HCT116 (cell line): ENCODE results near the gene NUDC. TPM values are rescaled to one million over a fixed set of nuclear protein-coding genes. Genes with fewer than 3 reads are reported as not detected.

Experiments used
- ATAC-seq: fragments of 200-7000 bp; cut with Tn5 transposase; 2 replicates; pipeline ENCODE4 v1.9.1; 2020; ENCODE audit warnings: mild to moderate bottlenecking, moderate library complexity
- BruUV-seq: library from RNA; stranded (reverse); fragments of 400-500 nt; replicated peaks from 2 replicates; lab custom pipeline; 2021; lab: Mats Ljungman, UMichigan
- CTCF ChIA-PET: fragments of 300-600 bp; sonication (Branson Sonifier 250); formaldehyde crosslinking; loops from one replicate; lab custom pipeline; 2021; ENCODE audit warnings: antibody characterized with exemption; lab: Charles Lee
- POLR2A ChIA-PET: fragments of 300-600, 350-600 bp; sonication (Branson Sonifier 250); formaldehyde crosslinking; loops from one replicate; lab custom pipeline; 2021; ENCODE audit warnings: antibody characterized with exemption; lab: Charles Lee
- RAD21 ChIA-PET, 2 experiments: fragments of 300-600 bp; sonication (Branson Sonifier 250); formaldehyde crosslinking; loops; one replicate each; lab custom pipeline; 2023; ENCODE audit warnings: low total read pairs in 2 of 2; ENCODE audit not compliant: uncharacterized antibody in 2 of 2, unreplicated experiment in 2 of 2, low non-redundant PET in 1 of 2; lab: Charles Lee
- DNase-seq: peaks from one replicate; pipeline ENCODE4 v3.0.0-alpha.2; 2010; ENCODE audit warnings: low read depth, low spot score
- H2AFZ ChIP-seq: fragments of 200-600 bp; shearing (Covaris generic), sonication (generic); 2 replicates; pipeline ENCODE4 v1.6.1; 2017; ENCODE audit warnings: low read depth, mixed run types, mixed read lengths, antibody characterized with exemption, low read length; ENCODE audit not compliant: poor library complexity, severe bottlenecking
- H3K27ac ChIP-seq: 2 replicates; pipeline ENCODE4 v1.5.1; 2012; ENCODE audit warnings: low read depth, low read length
- H3K27me3 ChIP-seq: fragments of 200-600 bp; sonication (generic); 2 replicates; pipeline ENCODE4 v1.6.1; 2016; ENCODE audit warnings: mixed run types, low read length, mixed read lengths; ENCODE audit not compliant: insufficient read depth
- H3K36me3 ChIP-seq, 2 experiments: fragments of 200-500 bp in 1 of 2; fragments of 200-600 bp in 1 of 2; sonication (Bioruptor generic) in 1 of 2; sonication (generic) in 1 of 2; 2 replicates each; pipeline versions ENCODE4 v1.5.1 to v1.6.1; 2014 to 2016; ENCODE audit warnings: low read length in 2 of 2, inconsistent platforms in 1 of 2, mixed read lengths in 1 of 2, mixed run types in 1 of 2; ENCODE audit not compliant: insufficient read depth in 2 of 2, control insufficient read depth in 1 of 2
- H3K4me1 ChIP-seq, 2 experiments: fragments of 200-600 bp in 1 of 2; sonication (generic) in 1 of 2; 2 replicates each; pipeline versions ENCODE4 v1.5.1 to v1.6.1; 2012 to 2017; ENCODE audit warnings: low read length in 2 of 2, inconsistent platforms in 1 of 2, mild to moderate bottlenecking in 1 of 2, mixed read lengths in 1 of 2, mixed run types in 1 of 2, moderate library complexity in 1 of 2; ENCODE audit not compliant: insufficient read depth in 2 of 2, control insufficient read depth in 1 of 2
- H3K4me2 ChIP-seq: fragments of 200-600 bp; sonication (generic); 2 replicates; pipeline ENCODE4 v1.6.1; 2017; ENCODE audit warnings: mixed run types, low read length, mixed read lengths
- H3K4me3 ChIP-seq, 2 experiments: fragments of 200-600 bp in 1 of 2; sonication (generic) in 1 of 2; replicated peaks in 1 of 2; 2 replicates each; pipeline ENCODE4 v1.5.1; 2011 to 2016; ENCODE audit warnings: low read length in 2 of 2, control low read depth in 1 of 2, low read depth in 1 of 2, mild to moderate bottlenecking in 1 of 2, mixed read lengths in 1 of 2, mixed run types in 1 of 2
- H3K79me2 ChIP-seq: fragments of 200-600 bp; sonication (generic); 2 replicates; pipeline ENCODE4 v1.6.1; 2017; ENCODE audit warnings: mild to moderate bottlenecking, mixed run types, low read length, moderate library complexity, mixed read lengths; ENCODE audit not compliant: insufficient read depth
- H3K9ac ChIP-seq: fragments of 200-600 bp; sonication (generic); 2 replicates; pipeline ENCODE4 v1.6.1; 2016; ENCODE audit warnings: low read length, mixed read lengths
- H3K9me2 ChIP-seq: fragments of 200-600 bp; sonication (generic), shearing (Covaris generic); 2 replicates; pipeline ENCODE4 v1.6.1; 2017; ENCODE audit warnings: mixed run types, mild to moderate bottlenecking, moderate library complexity; ENCODE audit not compliant: insufficient read depth
- H3K9me3 ChIP-seq, 2 experiments: fragments of 200-500 bp in 1 of 2; fragments of 200-600 bp in 1 of 2; sonication (Bioruptor generic) in 1 of 2; sonication (generic) in 1 of 2; 2 replicates each; pipeline ENCODE4 v1.6.1; 2014 to 2017; ENCODE audit warnings: low read length in 2 of 2, mixed read lengths in 2 of 2, inconsistent platforms in 1 of 2, low read depth in 1 of 2, mild to moderate bottlenecking in 1 of 2, mixed run types in 1 of 2, moderate library complexity in 1 of 2; ENCODE audit not compliant: control insufficient read depth in 1 of 2, insufficient read depth in 1 of 2
- H4K20me1 ChIP-seq: fragments of 200-600 bp; sonication (generic), shearing (Covaris generic); 2 replicates; pipeline ENCODE4 v1.6.1; 2017; ENCODE audit warnings: mixed run types, mild to moderate bottlenecking, moderate library complexity; ENCODE audit not compliant: insufficient read depth
- ATF3 ChIP-seq: IDR thresholded peaks from 2 replicates; pipeline ENCODE4 v1.6.1; 2012
- CBX3 ChIP-seq: IDR thresholded peaks from 2 replicates; pipeline ENCODE4 v1.6.1; 2012; ENCODE audit warnings: low read depth
- CEBPB ChIP-seq: IDR thresholded peaks from 2 replicates; pipeline ENCODE4 v1.6.1; 2012; ENCODE audit warnings: low read depth
- EGR1 ChIP-seq: IDR thresholded peaks from 2 replicates; pipeline ENCODE4 v1.6.1; 2012; ENCODE audit warnings: low read depth
- EZH2phosphoT487 ChIP-seq: fragments of 200-600 bp; IDR thresholded peaks from 2 replicates; pipeline ENCODE4 v1.6.1; 2018; ENCODE audit warnings: antibody characterized with exemption, borderline replicate concordance
- JUND ChIP-seq: IDR thresholded peaks from 2 replicates; pipeline ENCODE4 v1.6.1; 2012
- MAX ChIP-seq: IDR thresholded peaks from 2 replicates; pipeline ENCODE4 v1.6.1; 2012
- POLR2A ChIP-seq: IDR thresholded peaks from 2 replicates; pipeline ENCODE4 v1.7.0; 2011; ENCODE audit warnings: borderline replicate concordance; ENCODE audit not compliant: insufficient read depth, insufficient read length; ENCODE audit errors: extremely low read depth
- POLR2AphosphoS5 ChIP-seq: IDR thresholded peaks from 2 replicates; pipeline ENCODE4 v1.6.1; 2011; ENCODE audit warnings: mild to moderate bottlenecking, low read depth, low read length, moderate library complexity
- RAD21 ChIP-seq: IDR thresholded peaks from 2 replicates; pipeline ENCODE4 v1.6.1; 2012; ENCODE audit warnings: low read depth, mild to moderate bottlenecking
- SIN3A ChIP-seq: IDR thresholded peaks from 2 replicates; pipeline ENCODE4 v1.6.1; 2012; ENCODE audit warnings: low read depth
- SP1 ChIP-seq: IDR thresholded peaks from 2 replicates; pipeline ENCODE4 v1.6.1; 2012; ENCODE audit warnings: low read depth
- TCF7L2 ChIP-seq: IDR thresholded peaks from 2 replicates; pipeline ENCODE4 v1.7.0; 2011; ENCODE audit warnings: borderline replicate concordance, inconsistent platforms; ENCODE audit not compliant: insufficient read depth, insufficient read length; ENCODE audit errors: extremely low read depth
- YY1 ChIP-seq: IDR thresholded peaks from 2 replicates; pipeline ENCODE4 v1.6.1; 2011; ENCODE audit warnings: low read length, low read depth, moderate library complexity, mild to moderate bottlenecking; ENCODE audit not compliant: insufficient replicate concordance; ENCODE audit errors: extremely low read depth
- ZBTB33 ChIP-seq: IDR thresholded peaks from 2 replicates; pipeline ENCODE4 v1.6.1; 2011; ENCODE audit warnings: mild to moderate bottlenecking, low read length, moderate library complexity; ENCODE audit not compliant: insufficient replicate concordance; ENCODE audit errors: extremely low read depth
- intact Hi-C: fragments of 100-400 bp; cut with micrococcal nuclease; formaldehyde crosslinking; loops from 2 replicates; pipeline ENCODE4 v1.10.0; 2022
- total RNA-seq: library from RNA; stranded (reverse); gene quantifications from one replicate; pipeline ENCODE4 v1.2.1, GENCODE V29; 2021; ENCODE audit not compliant: unreplicated experiment

Gene NUDC
- total RNA-seq, 1 experiment from 2014 or later = 119 TPM

- Histone ChIP-seq H3K9me3 (no peaks in the 10 kb centered on the region), H3K27me3 (no peaks in the 10 kb centered on the region), H3K4me1 (peaks cover 55 to 73% of the 10 kb centered on the region in 2 experiments), H3K9ac (peak overlapping the region; percentile 64), H3K4me3 (peak overlapping the region; percentile 27 to 48), H3K27ac (peak overlapping the region; percentile 94), H3K9me2 (no peaks in the 10 kb centered on the region), H2AFZ (no peak overlapping the region), H4K20me1 (peaks cover 7% of the 10 kb centered on the region; the same call in 1 of the 2 replicates), H3K79me2 (peaks cover 29% of the 10 kb centered on the region), H3K4me2 (peak overlapping the region; percentile 90), H3K36me3 (no peaks in the 10 kb centered on the region)
- BruUV-seq = no TSS peak
- TF ChIP-seq CEBPB = no peak
- TF ChIP-seq POLR2AphosphoS5 = peak; percentile 77
- TF ChIP-seq SP1 = no peak
- CTCF ChIA-PET = interaction anchor here (0.9 kb wide), 1 partner anchor 103 kb away, joined by 3 read pairs; no protein-coding TSS in a partner anchor
- POLR2A ChIA-PET = interaction anchor here (0.5 to 1.4 kb wide), 8 partner anchors 9 to 1852 kb away, joined by 3 to 7 read pairs (median 4); partner anchors contain the start of gene KDF1
- RAD21 ChIA-PET = interaction anchor here in 1 of 2 experiments (0.6 kb wide), 1 partner anchor 91 kb away, joined by 3 read pairs; the partner anchor contains the start of gene GPATCH3
- DNase-seq (no peak), ATAC-seq (peak; percentile 29)
- intact Hi-C loops = loop anchor here (2.0 kb wide), 1 partner anchor 31 kb away; the partner anchor contains the start of gene KDF1
Observed at GRCh38 chr1:26991310-26992116, 70.0 kb downstream of the NUDC start.

GRCh38 chr1:26993237-26994019 lies 71.9 kb downstream of the NUDC start, which contains the start of gene TRNP1:
TRNP1 (plus strand) TSS chr1:26993692; CDS start chr1:26993787, 95 bp downstream.
- no peaks in the 10 kb centered on the region for H3K36me3 ChIP-seq
- H4K20me1 ChIP-seq = peaks cover 7% of the 10 kb centered on the region; the same call in 1 of the 2 replicates
- peak; percentile 57 for ATAC-seq
- peak within 1 kb of the TSS; percentile 85 for H3K27ac ChIP-seq
- no peaks in the 10 kb centered on the region for H3K9me2 ChIP-seq
- ChIA-PET RAD21 (interaction anchor here (1.2 to 1.6 kb wide), 2 partner anchors 26 kb away, joined by 5 to 7 read pairs; no protein-coding TSS in a partner anchor), POLR2A (interaction anchor here (0.6 to 2.2 kb wide), 18 partner anchors 9 to 1754 kb away, joined by 3 to 8 read pairs (median 4); partner anchors contain the start of genes KDF1, NUDC and TENT5B), CTCF (interaction anchor here (0.6 to 0.7 kb wide), 3 partner anchors 26 to 260 kb away, joined by 3 read pairs; partner anchors contain the start of gene KDF1)
- no peaks in the 10 kb centered on the region for H3K27me3 ChIP-seq
- peaks cover 33% of the 10 kb centered on the region for H3K79me2 ChIP-seq
- intact Hi-C loops = no loop called here
- H3K9ac ChIP-seq = peak within 1 kb of the TSS; percentile 89
- H3K4me1 ChIP-seq = peaks cover 68 to 86% of the 10 kb centered on the region in 2 experiments
- no peak for DNase-seq
- peak within 1 kb of the TSS; percentile 90 for H3K4me2 ChIP-seq
- peak within 1 kb of the TSS; percentile 84 to 85 for H3K4me3 ChIP-seq
- H3K9me3 ChIP-seq = no peaks in the 10 kb centered on the region
- H2AFZ ChIP-seq = no peak within 1 kb of the TSS
- BruUV-seq = no TSS peak
- TF ChIP-seq RAD21 (no peak), EGR1 (no peak), CBX3 (no peak), TCF7L2 (no peak), EZH2phosphoT487 (no peak), YY1 (peak; percentile 59), ZBTB33 (peak; percentile 65), SIN3A (no peak), ATF3 (no peak), SP1 (no peak), MAX (no peak), POLR2A (peak; percentile 90), JUND (no peak), POLR2AphosphoS5 (peak; percentile 100)
